Putamen (tissue), 1 donor: Measurements from ENCODE around the gene SETDB1.
"Not testable (repeated sequence)": the region's sequence is repeated elsewhere in the genome, so short reads cannot be mapped to it uniquely, and the experiment has no call there.

ENCODE experiments used
- DNase-seq: peaks from one replicate; pipeline ENCODE4 v3.0.0-alpha.2; 2016; ENCODE audit warnings: low spot score

SETDB1 gene

GRCh38 chr1:150926097-150926741 is at the start of gene SETDB1:
Gene SETDB1 (plus strand): TSS chr1:150926363. CDS start chr1:150927715, 1,352 bp downstream.
- peak; percentile 92 for DNase-seq

- not testable (repeated sequence) for DNase-seq
Measured at GRCh38 chr1:150878931-150879330, 47.2 kb upstream of the SETDB1 start.

- no peak for DNase-seq
Measured at GRCh38 chr1:150881331-150882070, 44.7 kb upstream of the SETDB1 start.

GRCh38 chr1:150883121-150883520 is 43.0 kb upstream of the SETDB1 start:
- not testable (repeated sequence) for DNase-seq

- DNase-seq: no peak
Measured at GRCh38 chr1:150887018-150887417, 39.1 kb upstream of the SETDB1 start, which contains the start of gene CTXND2. Gene CTXND2 (plus strand): TSS chr1:150887136. CDS start chr1:150912315, 25,179 bp downstream.

GRCh38 chr1:150888727-150889126 is 37.4 kb upstream of the SETDB1 start:
- DNase-seq: no peak

GRCh38 chr1:150890033-150890416 is 36.1 kb upstream of the SETDB1 start:
- DNase-seq: no peak

GRCh38 chr1:150893336-150893913 is 32.7 kb upstream of the SETDB1 start:
- DNase-seq: no peak

GRCh38 chr1:150895618-150896017 is 30.5 kb upstream of the SETDB1 start:
- DNase-seq: no peak

- not testable (repeated sequence) for DNase-seq
Measured at GRCh38 chr1:150899795-150900194, 26.4 kb upstream of the SETDB1 start.

GRCh38 chr1:150902346-150902745 is 23.8 kb upstream of the SETDB1 start:
- DNase-seq: no peak

GRCh38 chr1:150902751-150903150 is 23.4 kb upstream of the SETDB1 start:
- DNase-seq: no peak

- no peak for DNase-seq
Measured at GRCh38 chr1:150905301-150905700, 20.9 kb upstream of the SETDB1 start.

GRCh38 chr1:150906329-150906728 is 19.8 kb upstream of the SETDB1 start:
- DNase-seq: no peak

GRCh38 chr1:150906813-150907212 is 19.4 kb upstream of the SETDB1 start:
- no peak for DNase-seq

- DNase-seq: no peak
Measured at GRCh38 chr1:150909585-150910180, 16.5 kb upstream of the SETDB1 start.

GRCh38 chr1:150912623-150913022 is 13.5 kb upstream of the SETDB1 start:
- DNase-seq: no peak

- no peak for DNase-seq
Measured at GRCh38 chr1:150917387-150917786, 8.8 kb upstream of the SETDB1 start.

- DNase-seq: peak; percentile 50
Measured at GRCh38 chr1:150922519-150922975, 3.6 kb upstream of the SETDB1 start.

- DNase-seq: no peak
Measured at GRCh38 chr1:150925080-150925479, 1.1 kb upstream of the SETDB1 start.

- no peak for DNase-seq
Measured at GRCh38 chr1:150927624-150928023, 1.5 kb downstream of the SETDB1 start.

GRCh38 chr1:150928286-150928685 is 2.1 kb downstream of the SETDB1 start:
- DNase-seq: no peak

- not testable (repeated sequence) for DNase-seq
Measured at GRCh38 chr1:150928775-150929174, 2.6 kb downstream of the SETDB1 start.
